ENCODE measurements around the gene HIVEP3. TPM values are rescaled to one million over a fixed set of nuclear protein-coding genes. Genes with fewer than 3 reads are reported as not detected.

The HIVEP3 gene
- total and polyA plus RNA-seq, 4 donors, result 7.0 to 14.7 (median 8.8) TPM

GRCh38 chr1:41535276-41535675 lies 383.4 kb downstream of the HIVEP3 start:
- Histone ChIP-seq H3K36me3 (ENCODE audit: control insufficient read depth in 4 of 4, insufficient read depth in 4 of 4, low read length in 4 of 4) (no peaks in the 10 kb centered on the region), H3K4me1 (ENCODE audit: control insufficient read depth in 5 of 5, insufficient read depth in 5 of 5, low read length in 5 of 5) (peaks cover 4 to 23% (median 12%) of the 10 kb centered on the region in 5 donors), H3K9me3 (ENCODE audit: control insufficient read depth in 4 of 4, insufficient read depth in 3 of 4, low read length in 3 of 4) (no peaks in the 10 kb centered on the region), H3K27ac (ENCODE audit: low read depth in 1 of 2, low read length in 1 of 2) (no peak overlapping the region), H3K4me3 (no peak overlapping the region), H3K27me3 (ENCODE audit: control insufficient read depth in 3 of 3, insufficient read depth in 3 of 3, low read length in 2 of 3) (no peaks in the 10 kb centered on the region), H3K9ac (ENCODE audit: insufficient read depth in 1 of 2, low read length in 2 of 2) (no peak overlapping the region)
- TF ChIP-seq CTCF (IDR thresholded peaks at IDR 0.05; ENCODE audit: control extremely low read depth, extremely low read depth), result no peak
- WGBS, 2 donors, result 91 to 96% methylated on average over 5 to 6 of the region's 6 CpGs
- ATAC-seq (ENCODE audit: insufficient read depth, low FRiP score) (no peak), DNase-seq (no peak)

- Histone ChIP-seq H3K9ac (ENCODE audit: insufficient read depth in 1 of 2, low read length in 2 of 2) (no peak overlapping the region), H3K9me3 (ENCODE audit: control insufficient read depth in 4 of 4, insufficient read depth in 3 of 4, low read length in 3 of 4) (no peaks in the 10 kb centered on the region), H3K4me1 (ENCODE audit: control insufficient read depth in 5 of 5, insufficient read depth in 5 of 5, low read length in 5 of 5) (peaks cover 4 to 23% (median 12%) of the 10 kb centered on the region in 5 donors), H3K36me3 (ENCODE audit: control insufficient read depth in 4 of 4, insufficient read depth in 4 of 4, low read length in 4 of 4) (no peaks in the 10 kb centered on the region), H3K4me3 (no peak overlapping the region), H3K27ac (ENCODE audit: low read depth in 1 of 2, low read length in 1 of 2) (no peak overlapping the region), H3K27me3 (ENCODE audit: control insufficient read depth in 3 of 3, insufficient read depth in 3 of 3, low read length in 2 of 3) (no peaks in the 10 kb centered on the region)
- ATAC-seq (ENCODE audit: insufficient read depth, low FRiP score), result no peak
- no peak for DNase-seq
- WGBS, 2 donors, result 90% methylated on average over 17 of the region's 17 CpGs
- TF ChIP-seq CTCF (IDR thresholded peaks at IDR 0.05; ENCODE audit: control extremely low read depth, extremely low read depth), result no peak
These were observed 384.3 kb downstream of the HIVEP3 start for GRCh38 chr1:41534181-41535076.

- no peak for TF ChIP-seq CTCF (IDR thresholded peaks at IDR 0.05; ENCODE audit: control extremely low read depth, extremely low read depth)
- H3K4me3 ChIP-seq, result no peak overlapping the region
- 82 to 96% methylated on average over 5 of the region's 5 CpGs for WGBS, 2 donors
- DNase-seq, result no peak
- no peaks in the 10 kb centered on the region for H3K9me3 ChIP-seq (ENCODE audit: control insufficient read depth in 4 of 4, insufficient read depth in 3 of 4, low read length in 3 of 4)
- H3K27ac ChIP-seq (ENCODE audit: low read depth in 1 of 2, low read length in 1 of 2), result no peak overlapping the region
- ATAC-seq (ENCODE audit: insufficient read depth, low FRiP score), result no peak
- no peaks in the 10 kb centered on the region for H3K36me3 ChIP-seq (ENCODE audit: control insufficient read depth in 4 of 4, insufficient read depth in 4 of 4, low read length in 4 of 4)
- H3K27me3 ChIP-seq (ENCODE audit: control insufficient read depth in 3 of 3, insufficient read depth in 3 of 3, low read length in 2 of 3), result no peaks in the 10 kb centered on the region
- H3K9ac ChIP-seq (ENCODE audit: insufficient read depth in 1 of 2, low read length in 2 of 2), result no peak overlapping the region
- H3K4me1 ChIP-seq (ENCODE audit: control insufficient read depth in 5 of 5, insufficient read depth in 5 of 5, low read length in 5 of 5), result peaks cover 4 to 23% (median 12%) of the 10 kb centered on the region in 5 donors
These were observed 385.0 kb downstream of the HIVEP3 start for GRCh38 chr1:41533731-41534080.
